ENCODE measurements around the gene CORO2A.

DNA sequence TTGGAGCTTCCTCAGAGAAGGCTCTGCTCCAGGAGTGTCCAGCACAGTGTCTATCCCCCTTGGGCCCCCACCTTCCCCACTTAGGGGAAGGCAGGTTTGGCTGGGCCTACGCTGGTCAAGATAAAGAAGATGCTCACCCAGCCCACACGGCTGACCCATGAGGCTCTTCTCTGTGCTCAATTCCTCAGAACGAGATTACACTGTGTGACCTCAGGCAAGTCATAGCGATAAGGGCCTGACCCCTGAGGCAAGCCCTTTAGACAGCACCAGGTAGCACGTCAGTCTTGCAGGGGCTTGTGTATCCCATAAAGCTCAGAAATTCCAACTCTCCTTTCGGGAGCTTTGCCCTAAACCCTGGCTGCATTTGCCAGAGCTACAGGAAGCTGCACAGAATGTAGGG, 32.6 kb downstream of the CORO2A start:
- TF ChIP-seq, protein P1, sequence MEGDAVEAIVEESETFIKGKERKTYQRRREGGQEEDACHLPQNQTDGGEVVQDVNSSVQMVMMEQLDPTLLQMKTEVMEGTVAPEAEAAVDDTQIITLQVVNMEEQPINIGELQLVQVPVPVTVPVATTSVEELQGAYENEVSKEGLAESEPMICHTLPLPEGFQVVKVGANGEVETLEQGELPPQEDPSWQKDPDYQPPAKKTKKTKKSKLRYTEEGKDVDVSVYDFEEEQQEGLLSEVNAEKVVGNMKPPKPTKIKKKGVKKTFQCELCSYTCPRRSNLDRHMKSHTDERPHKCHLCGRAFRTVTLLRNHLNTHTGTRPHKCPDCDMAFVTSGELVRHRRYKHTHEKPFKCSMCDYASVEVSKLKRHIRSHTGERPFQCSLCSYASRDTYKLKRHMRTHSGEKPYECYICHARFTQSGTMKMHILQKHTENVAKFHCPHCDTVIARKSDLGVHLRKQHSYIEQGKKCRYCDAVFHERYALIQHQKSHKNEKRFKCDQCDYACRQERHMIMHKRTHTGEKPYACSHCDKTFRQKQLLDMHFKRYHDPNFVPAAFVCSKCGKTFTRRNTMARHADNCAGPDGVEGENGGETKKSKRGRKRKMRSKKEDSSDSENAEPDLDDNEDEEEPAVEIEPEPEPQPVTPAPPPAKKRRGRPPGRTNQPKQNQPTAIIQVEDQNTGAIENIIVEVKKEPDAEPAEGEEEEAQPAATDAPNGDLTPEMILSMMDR (IDR thresholded peaks at IDR 0.05; ENCODE audit: low read depth, low read length), result no peak
- TF ChIP-seq EZH2phosphoT487 (IDR thresholded peaks at IDR 0.05; ENCODE audit: low read depth), result no peak

Measured in OCI-LY3 (cell line).